ENCODE measurements around the gene USP35.
A peak's percentile ranks its signal among the peaks of the same experiment; 100 is the strongest.
"Not testable (repeated sequence)": the region's sequence is repeated elsewhere in the genome, so short reads cannot be mapped to it uniquely, and the experiment has no call there.

USP35 gene

DNA sequence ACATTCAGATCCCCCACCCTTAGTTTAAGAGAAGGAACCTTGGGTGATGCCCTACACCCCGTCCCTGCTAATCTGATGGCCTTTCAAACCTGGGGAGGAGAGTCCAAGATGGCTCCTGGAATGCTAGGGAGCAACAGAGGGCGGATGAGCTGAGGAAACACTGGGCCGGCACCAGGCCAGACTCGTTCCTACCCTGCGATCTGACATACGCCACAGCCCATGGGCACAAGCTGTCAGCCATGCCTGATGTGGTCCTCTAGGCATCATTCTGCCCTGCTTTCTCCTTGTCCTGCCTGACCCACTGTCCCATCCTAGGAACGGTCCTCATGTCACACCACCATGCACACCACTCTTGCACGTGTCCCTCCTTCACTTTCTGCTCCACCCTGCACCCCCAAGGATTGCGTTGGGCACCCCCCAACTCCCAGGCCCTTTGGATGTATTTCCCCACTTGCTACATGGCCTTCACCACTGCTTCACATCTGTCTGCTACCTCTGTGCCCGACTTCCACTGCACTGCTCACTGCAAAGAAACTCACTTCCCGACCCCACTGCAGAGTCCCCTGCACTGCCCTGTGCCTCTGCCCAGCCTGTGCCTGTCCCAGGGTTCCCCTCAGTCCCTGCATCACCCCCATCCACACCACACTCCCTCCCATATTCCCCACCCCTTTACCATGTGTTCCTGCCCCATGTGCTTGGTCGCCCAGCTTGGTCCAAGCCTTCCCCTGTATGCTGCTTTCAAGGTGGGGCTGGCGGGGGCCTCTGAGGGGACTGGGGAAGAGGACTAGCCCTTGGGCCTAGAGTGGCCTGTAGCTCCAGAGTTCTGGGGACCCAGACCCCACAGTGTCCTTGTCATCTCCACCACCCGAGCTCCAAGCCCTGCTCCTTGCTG lies 29.2 kb downstream of the USP35 start:
- DNase-seq (ENCODE audit: low read depth): no peak

DNA sequence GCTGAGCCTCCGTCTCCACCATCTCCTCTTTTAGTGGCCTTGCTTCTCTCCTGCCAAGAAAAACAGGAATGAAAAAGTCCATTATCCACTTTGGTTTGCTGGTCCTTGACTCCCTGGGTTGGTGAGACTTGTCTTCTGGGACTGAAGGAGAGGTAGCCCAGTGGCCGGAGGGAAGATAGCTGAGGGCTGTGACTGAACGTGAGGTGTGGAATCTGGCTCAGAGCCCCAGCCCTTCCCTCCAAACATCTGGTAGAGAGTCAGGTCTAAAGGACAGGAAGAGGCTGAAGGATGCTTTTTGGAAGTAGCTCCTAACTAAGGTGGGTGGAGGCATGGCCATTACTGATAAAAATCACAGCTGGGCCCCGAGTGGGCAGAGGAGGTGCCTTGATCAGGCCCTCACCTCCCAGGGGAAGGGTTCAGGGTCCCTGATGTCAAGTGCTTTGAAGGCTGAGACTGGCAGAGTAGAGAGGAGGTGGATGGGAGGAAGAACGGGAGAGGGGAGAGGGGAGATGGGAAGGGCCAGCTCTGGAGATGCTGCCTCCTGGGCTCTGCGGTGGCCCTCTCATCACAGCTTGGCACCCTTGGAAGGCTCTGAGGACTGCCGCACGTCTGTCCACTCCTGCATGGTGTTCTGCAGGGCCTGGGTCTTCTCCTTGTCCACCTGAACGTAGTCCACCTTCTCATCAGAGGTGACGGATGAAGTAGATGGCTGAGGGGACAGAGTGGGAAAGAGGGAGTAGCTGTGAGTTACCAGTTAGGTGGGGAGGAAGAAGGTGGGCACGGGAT lies 30.2 kb downstream of the USP35 start:
- DNase-seq (ENCODE audit: low read depth): no peak

DNA sequence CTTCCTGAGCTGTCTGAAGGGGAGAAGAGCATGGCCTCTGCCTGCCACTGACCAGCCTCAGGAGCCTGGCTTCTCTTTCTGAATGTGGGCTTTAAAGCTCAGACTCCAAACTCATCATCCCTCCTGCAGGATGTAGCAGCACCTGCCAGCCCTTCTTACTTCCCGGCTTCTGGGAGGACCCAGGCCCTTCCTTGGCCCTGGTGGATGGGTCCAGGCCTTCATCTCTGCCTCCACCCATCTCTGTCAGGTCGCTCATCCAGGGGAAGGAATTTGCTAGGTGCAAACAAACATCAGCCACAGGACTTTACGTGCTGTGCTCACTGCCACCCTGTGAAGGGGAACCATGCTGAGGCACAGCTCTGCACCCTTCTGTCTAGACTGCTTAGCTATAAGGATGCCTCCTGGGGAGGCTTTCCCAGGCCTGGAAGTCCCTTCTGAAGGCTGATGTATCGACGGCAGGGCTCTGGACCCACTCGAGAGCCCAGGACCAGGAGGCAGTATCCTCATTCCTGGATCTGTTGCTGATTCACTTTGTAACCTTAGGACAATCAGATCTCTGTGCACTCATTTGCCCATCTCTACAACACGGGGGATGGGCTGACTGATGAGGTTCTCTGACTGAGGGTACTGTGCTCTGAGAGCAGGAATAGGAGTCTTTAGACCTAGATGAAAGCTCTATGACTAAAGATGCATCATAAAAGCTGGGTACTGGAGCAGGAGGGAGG lies 30.9 kb downstream of the USP35 start:
- DNase-seq (ENCODE audit: low read depth): no peak

DNA sequence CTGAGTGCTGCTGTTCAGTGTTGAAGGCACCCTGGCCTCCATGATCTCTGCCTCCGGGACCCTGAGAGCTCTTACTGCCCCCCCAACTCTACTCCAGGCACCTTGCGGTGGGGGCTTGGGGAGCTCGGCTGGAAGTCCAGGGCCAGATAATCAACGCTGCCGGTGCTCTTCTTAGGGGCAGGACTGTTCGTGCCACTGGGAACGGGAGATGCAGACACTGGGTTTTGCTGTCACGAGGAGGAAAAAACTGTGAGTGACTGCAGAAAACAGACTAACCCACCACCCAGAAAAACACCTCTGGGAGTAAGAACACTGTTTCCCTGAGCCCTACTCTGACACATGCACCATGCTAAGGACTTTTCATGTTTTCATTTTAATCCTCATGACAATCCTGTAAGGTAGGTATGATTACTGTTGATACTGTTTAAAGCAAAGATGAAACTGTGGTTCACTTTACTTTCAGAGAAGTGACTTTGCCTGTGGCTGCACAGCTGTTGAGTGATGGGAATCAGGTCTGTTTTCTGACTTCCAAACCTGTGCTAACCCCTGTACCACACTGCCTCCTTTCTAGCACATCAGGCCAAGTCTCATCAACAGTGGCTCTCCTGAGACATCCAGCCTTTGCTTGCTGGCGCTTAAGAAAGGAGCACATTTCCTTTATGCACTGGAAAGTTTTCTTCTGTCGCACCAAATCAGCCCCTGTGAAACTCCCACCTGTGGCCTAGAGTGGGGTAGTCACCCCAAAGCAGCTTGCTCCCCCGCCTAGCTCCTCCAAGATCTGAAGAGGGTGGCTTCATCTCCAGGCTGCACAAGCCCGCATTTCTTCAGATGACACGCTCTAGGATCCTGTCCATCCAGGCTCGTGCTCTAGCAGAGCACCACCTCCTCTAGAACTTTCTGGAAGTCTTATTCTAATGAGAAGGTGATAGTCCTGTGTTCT lies 31.8 kb downstream of the USP35 start:
- no peak for DNase-seq (ENCODE audit: low read depth)

DNA sequence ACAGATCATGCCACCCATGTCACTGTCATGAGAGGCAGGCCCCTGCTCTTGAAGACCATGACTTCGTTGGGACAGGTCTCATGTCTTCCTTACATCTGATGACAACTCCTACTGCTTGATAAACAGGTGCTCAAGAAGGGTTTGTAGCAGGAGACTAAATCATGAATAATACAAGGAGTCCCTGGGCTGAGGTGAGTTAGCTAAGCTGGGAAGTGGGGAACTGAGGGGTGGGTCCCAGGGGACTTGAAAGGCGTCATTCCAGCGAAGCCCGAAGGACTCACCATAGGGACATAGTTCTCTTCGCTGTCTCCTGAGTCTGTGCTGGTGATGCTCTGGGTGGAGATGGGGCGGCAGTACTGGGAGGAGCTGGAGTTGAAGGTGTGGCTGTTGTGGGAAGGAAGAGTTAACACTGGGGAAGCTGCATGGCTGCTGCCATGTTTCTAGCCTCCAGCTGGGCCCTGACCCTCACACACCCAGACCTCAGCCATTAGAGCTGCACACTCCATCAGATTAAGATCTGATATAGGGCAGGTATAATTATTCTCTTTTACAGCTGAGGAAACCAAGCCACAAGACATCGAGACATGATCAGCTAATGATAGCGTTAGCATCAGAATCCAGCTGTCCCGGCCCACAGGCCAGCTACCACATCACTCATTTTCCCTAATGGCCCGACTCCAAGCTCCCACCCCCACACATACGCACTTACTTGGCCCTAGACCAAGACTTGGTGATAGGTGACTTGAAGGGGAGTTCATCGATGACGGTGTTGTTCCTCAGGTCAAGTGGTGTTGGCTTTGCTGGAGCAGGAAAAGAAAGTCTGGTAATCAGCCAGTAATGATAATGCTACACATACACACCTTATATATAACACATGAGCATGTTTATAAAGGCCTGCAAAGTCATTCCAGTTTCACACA lies 32.9 kb downstream of the USP35 start:
- no peak for DNase-seq (ENCODE audit: low read depth)

DNA sequence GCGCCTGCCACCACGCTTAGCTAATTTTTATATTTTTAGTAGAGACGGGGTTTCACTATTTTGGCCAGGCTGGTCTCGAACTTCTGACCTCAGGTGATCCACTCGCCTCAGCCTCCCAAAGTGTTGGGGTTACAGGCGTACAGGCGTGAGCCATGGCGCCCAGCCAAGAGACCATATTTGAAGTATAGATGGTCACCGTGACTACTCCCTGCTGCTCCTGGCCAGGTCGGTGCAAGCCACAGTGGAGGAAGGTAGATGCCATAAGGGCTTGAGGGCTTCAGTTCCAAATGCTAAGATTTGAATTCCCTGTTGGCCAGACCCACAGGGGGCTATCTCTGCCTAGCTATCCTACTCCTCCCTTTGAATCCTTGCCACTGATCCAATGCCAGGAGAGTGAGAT lies 34.0 kb downstream of the USP35 start:
- DNase-seq (ENCODE audit: low read depth): not testable (repeated sequence)

DNA sequence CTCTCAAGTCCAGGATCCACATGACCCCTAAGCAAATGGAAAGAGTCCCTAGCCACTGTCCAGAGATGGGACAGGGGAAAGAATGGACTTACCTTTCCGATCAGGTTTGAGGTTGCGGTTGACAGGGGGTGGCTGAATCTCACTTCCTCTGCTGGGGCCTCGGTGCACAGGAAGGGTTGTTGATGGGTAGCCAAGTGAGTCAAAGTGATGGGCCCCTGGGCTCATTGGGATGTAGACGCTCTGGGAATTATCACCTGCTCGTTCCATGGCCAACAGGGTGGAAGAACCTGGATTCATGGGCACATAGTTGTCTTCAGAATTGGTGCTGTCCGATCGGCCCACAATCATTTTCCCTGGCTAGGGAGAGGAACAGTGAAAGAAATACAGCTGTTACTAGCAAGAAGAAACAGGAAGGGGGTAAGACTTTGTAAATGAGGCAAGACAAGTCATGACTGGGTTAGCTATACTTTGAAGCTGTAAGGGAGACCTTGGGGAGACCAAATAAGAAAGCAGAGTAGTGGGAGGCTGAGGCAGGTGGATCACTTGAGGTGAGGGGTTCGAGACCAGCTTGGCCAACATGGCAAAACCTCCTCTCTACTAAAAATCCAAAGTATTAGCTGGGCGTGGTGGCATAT lies 34.7 kb downstream of the USP35 start:
- DNase-seq (ENCODE audit: low read depth): no peak

DNA sequence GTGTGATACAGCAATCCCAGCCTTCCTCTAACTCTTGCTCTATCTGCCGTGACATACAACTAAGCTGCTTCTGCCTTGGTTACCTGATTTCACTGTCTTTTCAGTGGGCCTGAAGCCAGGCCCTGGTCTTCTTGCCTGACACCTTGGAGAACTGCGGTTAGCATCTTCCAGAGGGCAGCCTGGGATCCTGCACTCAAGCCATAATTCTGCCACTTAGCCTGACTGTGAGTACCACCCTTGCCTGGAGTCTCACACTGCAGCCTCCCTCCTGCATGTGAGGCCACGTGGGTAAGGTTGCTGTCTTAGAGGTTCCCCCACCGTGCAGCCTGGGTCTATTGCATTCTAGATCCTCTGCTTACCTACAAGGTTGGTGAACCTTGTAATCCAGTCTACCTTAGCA lies 35.8 kb downstream of the USP35 start:
- DNase-seq (ENCODE audit: low read depth): no peak

DNA sequence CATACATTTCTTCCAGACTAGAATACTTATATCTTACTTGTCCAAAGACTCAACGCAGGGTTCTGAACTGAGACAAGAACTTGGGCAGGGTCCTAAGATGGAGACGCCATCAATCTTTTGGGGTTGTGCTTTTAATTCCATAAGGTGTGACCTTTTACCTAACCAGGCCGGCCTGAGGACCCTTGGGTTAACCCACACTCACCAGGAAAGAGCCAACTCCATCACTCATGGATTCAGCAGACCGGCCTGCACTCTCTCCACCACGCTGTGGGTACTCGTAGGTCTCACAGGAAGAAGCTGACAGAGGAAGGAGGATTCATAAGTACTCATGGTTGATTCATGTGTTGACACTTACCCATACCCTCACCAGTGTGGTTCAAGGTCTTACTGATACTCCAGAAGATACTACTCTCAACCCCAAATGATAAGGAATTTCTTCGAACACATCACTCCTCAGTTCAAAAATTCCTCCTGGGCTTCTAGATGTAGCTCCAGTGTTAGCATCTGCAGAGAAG lies 36.2 kb downstream of the USP35 start:
- no peak for DNase-seq (ENCODE audit: low read depth)

DNA sequence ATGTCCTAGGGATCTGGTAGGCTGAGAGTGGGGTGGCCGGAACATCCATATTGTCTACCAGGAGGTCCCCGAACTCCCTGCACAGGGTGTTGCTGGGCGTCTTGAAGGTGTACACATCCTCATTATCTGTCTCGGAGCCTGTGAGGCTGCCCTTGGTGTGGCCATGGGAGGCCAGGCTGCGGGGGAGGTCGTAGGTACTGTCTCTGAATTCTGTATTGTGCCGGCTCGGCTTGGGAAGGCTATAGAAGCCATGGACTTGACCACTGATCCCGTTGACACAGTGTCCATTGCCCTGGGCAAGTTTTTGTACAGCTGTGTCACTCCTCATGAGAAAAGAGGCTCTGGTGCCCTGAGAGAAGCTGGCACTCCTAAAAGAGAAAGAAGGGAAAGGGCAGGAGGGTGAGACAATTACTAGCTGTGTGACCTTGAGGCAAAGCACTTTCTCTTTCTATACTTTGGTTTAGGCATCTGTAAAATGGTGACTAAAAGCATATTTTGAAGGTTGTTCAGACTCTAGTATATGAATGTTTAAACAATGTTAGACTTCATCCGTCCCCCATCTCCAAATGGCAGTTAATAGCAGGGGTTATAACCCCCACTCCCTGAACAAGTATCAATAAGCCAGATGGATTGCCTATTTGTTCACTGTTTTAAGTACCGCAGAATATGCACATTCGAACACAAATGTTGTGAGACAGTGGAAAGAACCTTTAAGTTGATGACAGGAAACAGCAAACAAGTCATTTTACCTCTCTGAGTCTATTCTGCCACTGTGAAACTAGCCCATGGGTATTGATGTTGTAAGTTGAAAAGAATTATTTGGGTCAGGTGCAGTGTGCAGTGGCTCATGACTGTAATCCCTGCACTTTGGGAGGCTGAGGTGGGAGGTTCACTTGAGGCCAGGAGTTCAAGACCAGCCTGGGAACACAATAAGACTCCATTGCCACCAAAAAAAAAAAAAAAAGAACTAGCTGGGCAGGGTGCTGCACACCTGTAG lies 38.3 kb downstream of the USP35 start:
- DNase-seq (ENCODE audit: low read depth): no peak

DNA sequence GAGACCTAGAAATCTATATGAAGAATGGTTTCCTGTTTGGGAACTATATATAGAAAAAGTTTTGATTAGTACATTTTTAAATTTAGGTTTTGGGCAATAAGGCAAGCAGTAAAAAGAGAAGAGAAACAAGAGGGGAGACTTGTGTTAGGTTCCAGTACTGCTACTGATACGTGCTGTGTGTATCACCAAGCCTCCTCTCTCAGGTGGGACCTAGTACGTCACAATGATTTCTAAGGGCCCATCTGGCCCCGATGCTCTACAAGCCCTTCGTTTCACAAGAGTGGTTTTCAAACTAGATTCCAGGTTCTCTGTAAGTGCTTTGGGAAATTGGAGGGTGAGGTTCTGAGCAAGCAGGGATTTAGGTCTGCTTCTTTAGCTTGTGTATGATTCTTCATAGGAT lies 39.2 kb downstream of the USP35 start:
- no peak for DNase-seq (ENCODE audit: low read depth)

DNA sequence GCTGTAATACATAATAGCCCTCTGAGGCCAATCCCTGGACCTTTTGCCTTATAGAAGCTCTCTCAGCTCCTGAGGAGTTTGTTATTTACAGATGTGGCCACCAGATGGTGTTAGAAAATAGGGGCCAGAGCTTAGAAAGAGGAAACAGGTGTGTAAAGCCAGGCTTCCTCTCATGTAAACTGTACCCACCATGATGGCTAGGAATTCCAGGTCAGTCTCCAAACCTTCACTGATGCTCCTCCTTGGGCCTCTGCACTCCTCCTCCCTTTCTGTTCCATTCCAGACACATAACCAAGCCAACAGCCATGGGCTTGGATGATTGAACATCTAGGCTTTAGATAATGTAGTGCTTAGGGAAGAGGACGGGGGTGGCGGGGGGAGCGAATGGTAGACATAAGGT lies 39.7 kb downstream of the USP35 start:
- no peak for DNase-seq (ENCODE audit: low read depth)

DNA sequence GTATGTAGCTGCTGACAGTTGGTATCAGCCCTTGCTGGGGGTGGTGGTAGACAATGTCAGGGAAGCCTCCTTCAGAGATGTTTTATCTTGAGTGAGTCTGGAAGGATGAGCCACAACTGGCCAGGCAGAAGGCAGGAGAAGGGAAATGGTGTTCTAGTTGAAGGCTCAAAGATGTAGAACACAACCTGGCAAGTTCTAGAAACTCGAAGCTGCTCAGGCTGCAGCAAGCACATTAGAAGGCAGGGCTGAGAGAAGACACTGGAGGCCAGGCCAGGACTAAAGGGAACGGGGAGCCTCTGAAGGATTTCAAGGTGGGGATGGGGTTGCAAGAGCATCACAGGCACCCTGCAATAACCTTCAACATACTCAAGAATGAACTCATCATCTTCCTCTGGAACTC lies 40.4 kb downstream of the USP35 start:
- DNase-seq (ENCODE audit: low read depth): no peak

DNA sequence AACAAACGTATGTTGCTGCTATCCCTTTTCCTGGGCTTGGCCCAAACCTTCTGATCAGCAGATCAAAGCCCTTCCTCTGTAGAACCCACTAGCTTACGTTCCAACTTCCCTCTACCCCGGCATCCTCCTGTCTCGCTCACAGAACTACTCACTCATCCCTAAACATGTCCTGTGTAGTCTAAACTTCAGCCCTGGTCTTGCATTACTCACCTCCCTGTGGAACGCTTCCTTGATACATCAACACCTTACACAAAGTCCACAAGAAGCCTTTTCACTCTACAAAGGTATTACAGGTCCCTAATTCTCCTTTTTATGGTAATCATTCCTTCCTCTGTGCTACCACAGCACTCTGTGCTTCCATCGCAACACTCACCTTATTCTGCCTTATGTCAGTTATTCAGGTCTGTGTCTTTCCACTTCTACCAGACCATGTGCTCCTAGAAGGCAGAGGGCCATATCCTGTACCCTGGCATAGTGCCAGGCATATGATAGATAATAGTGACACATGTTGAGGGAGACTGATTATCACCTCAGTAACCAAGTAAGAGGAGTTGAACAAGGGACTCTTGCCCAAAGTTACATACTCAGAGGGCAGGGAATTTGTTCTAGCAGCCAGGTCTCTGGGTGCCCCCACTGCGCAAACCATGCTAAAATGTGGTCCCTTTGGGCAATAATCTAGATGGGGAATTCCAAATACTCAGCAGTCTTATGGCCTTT lies 41.6 kb downstream of the USP35 start:
- no peak for DNase-seq (ENCODE audit: low read depth)

DNA sequence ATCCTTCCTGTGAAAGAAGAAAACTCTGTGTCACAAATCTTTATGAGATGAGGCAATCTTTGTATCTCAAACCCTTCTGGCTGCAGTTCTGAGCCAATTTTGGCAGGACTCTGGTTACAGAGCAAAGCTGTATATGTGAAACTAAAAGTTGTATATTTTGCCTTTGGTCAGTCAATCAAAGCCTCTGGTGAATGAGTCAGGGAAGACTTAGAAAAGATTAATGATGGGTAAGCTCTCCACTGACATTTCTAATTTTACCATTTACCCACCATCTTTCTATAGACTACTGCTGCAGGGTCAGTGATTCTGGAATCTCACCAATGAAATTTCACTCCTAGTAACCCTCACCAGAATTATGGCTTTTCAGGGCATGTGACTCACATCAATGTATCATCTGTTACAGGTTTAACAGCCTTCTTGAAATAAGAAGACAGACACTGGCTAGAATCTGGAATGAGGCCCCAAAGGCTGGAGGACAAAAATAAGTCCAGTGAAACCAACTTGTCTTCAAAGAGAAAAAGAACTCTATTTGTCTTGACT lies 43.3 kb downstream of the USP35 start:
- peak; percentile 40 for DNase-seq (ENCODE audit: low read depth)

DNA sequence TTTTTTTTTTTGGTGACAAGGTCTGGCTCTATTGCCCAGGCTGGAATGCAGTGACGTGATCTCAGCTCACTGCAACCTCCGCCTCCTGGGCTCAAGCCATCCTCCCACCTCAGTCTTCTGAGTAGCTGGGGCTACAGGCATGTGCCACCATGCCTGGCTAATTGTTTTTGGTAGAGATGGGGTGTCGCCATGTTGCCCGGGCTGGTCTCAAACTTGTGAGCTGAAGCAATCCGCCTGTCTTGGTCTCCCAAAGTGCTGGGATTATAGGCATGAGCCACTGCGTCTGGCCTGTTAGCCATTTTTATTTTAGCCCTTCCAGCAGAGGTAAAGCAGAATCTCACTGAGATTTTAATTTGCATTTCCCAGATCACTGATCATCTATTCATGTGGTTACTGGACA lies 44.3 kb downstream of the USP35 start:
- DNase-seq (ENCODE audit: low read depth): not testable (repeated sequence)

DNA sequence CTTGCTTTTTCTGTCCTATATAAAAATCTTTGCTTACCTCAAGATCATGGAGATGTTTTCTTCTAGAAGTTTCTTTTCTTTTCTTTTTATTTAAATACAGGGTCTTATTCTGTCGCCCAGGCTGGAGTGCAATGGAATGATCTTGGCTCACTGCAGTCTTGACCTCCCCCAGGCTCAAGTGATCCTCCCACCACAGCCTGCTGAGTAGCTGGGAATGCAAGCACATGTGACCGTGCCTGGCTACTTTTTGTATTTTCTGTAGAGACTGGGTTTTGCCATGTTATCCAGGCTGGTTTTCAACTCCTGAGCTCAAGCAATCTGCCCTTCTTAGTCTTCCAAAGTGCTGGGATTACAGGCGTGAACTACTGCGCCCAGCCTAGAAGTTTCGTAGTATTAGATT lies 45.3 kb downstream of the USP35 start:
- no peak for DNase-seq (ENCODE audit: low read depth)

Measured in GM04503 (cell line).